ENCODE results near the gene WNT9A. TPM values are rescaled to one million over a fixed set of nuclear protein-coding genes. Genes with fewer than 3 reads are reported as not detected.

Gene WNT9A
- total RNA-seq, 1 experiment from 2014 or later, result 0.24 TPM

GRCh38 chr1:227926896-227927885, 20.5 kb downstream of the WNT9A start:
- H3K4me3 Mint-ChIP-seq (ENCODE audit: low read depth, unreplicated experiment), result no peak overlapping the region
- H3K27ac Mint-ChIP-seq (ENCODE audit: unreplicated experiment), result no peak overlapping the region
- CTCF ChIA-PET, result interaction anchor here (0.6 kb wide), 1 partner anchor 10 kb away, joined by 4 read pairs; no protein-coding TSS in a partner anchor
- peaks cover 28% of the 10 kb centered on the region for H3K27me3 Mint-ChIP-seq (ENCODE audit: unreplicated experiment)
- TF ChIP-seq CTCF (IDR thresholded peaks at IDR 0.05; ENCODE audit: unreplicated experiment), result no peak
- no peaks in the 10 kb centered on the region for H3K9me3 Mint-ChIP-seq (ENCODE audit: low read depth, unreplicated experiment)
- intact Hi-C loops (cut with micrococcal nuclease; ENCODE audit: unreplicated experiment), result no loop called here
- DNase-seq, result no peak
- H3K36me3 Mint-ChIP-seq (ENCODE audit: insufficient read depth, unreplicated experiment), result no peaks in the 10 kb centered on the region
- no peaks in the 10 kb centered on the region for H3K4me1 Mint-ChIP-seq (ENCODE audit: low read depth, unreplicated experiment)
- no TSS peak for BruUV-seq (replicated peaks)

GRCh38 chr1:227926216-227926791, 21.4 kb downstream of the WNT9A start:
- Mint-ChIP-seq H3K27me3 (ENCODE audit: unreplicated experiment) (peaks cover 19% of the 10 kb centered on the region), H3K4me1 (ENCODE audit: low read depth, unreplicated experiment) (no peaks in the 10 kb centered on the region), H3K9me3 (ENCODE audit: low read depth, unreplicated experiment) (no peaks in the 10 kb centered on the region), H3K36me3 (ENCODE audit: insufficient read depth, unreplicated experiment) (no peaks in the 10 kb centered on the region), H3K4me3 (ENCODE audit: low read depth, unreplicated experiment) (no peak overlapping the region), H3K27ac (ENCODE audit: unreplicated experiment) (no peak overlapping the region)
- no peak for DNase-seq
- TF ChIP-seq CTCF (IDR thresholded peaks at IDR 0.05; ENCODE audit: unreplicated experiment), result no peak
- intact Hi-C loops (cut with micrococcal nuclease; ENCODE audit: unreplicated experiment), result no loop called here
- BruUV-seq (replicated peaks), result no TSS peak
- CTCF ChIA-PET, result no interaction called here

- TF ChIP-seq CTCF (IDR thresholded peaks at IDR 0.05; ENCODE audit: unreplicated experiment), result no peak
- no TSS peak for BruUV-seq (replicated peaks)
- H3K36me3 Mint-ChIP-seq (ENCODE audit: insufficient read depth, unreplicated experiment), result no peaks in the 10 kb centered on the region
- no peak overlapping the region for H3K4me3 Mint-ChIP-seq (ENCODE audit: low read depth, unreplicated experiment)
- H3K27ac Mint-ChIP-seq (ENCODE audit: unreplicated experiment), result no peak overlapping the region
- intact Hi-C loops (cut with micrococcal nuclease; ENCODE audit: unreplicated experiment), result no loop called here
- H3K27me3 Mint-ChIP-seq (ENCODE audit: unreplicated experiment), result peaks cover 17% of the 10 kb centered on the region
- H3K9me3 Mint-ChIP-seq (ENCODE audit: low read depth, unreplicated experiment), result no peaks in the 10 kb centered on the region
- DNase-seq, result no peak
- H3K4me1 Mint-ChIP-seq (ENCODE audit: low read depth, unreplicated experiment), result no peaks in the 10 kb centered on the region
- CTCF ChIA-PET, result no interaction called here
Measured at GRCh38 chr1:227925582-227926198, 22.0 kb downstream of the WNT9A start.

- Mint-ChIP-seq H3K36me3 (ENCODE audit: insufficient read depth, unreplicated experiment) (no peaks in the 10 kb centered on the region), H3K4me3 (ENCODE audit: low read depth, unreplicated experiment) (no peak overlapping the region), H3K9me3 (ENCODE audit: low read depth, unreplicated experiment) (no peaks in the 10 kb centered on the region), H3K4me1 (ENCODE audit: low read depth, unreplicated experiment) (no peaks in the 10 kb centered on the region), H3K27me3 (ENCODE audit: unreplicated experiment) (peaks cover 17% of the 10 kb centered on the region), H3K27ac (ENCODE audit: unreplicated experiment) (no peak overlapping the region)
- DNase-seq, result no peak
- no TSS peak for BruUV-seq (replicated peaks)
- no peak for TF ChIP-seq CTCF (IDR thresholded peaks at IDR 0.05; ENCODE audit: unreplicated experiment)
- intact Hi-C loops (cut with micrococcal nuclease; ENCODE audit: unreplicated experiment), result no loop called here
- CTCF ChIA-PET, result no interaction called here
Measured at GRCh38 chr1:227924833-227925574, 22.7 kb downstream of the WNT9A start.
